ENCODE data around the gene CNTFR.

GRCh38 chr9:34558919-34559623 is 30.5 kb downstream of the CNTFR start:
- TF ChIP-seq POLR2AphosphoS5 (IDR thresholded peaks at IDR 0.05) (no peak), POLR2A (IDR thresholded peaks at IDR 0.05) (no peak), CTCF (IDR thresholded peaks at IDR 0.05) (no peak)
